H9 (cell line): ENCODE results near the gene FAM72D. TPM values are rescaled to one million over a fixed set of nuclear protein-coding genes. Genes with fewer than 3 reads are reported as not detected.
"Not testable (repeated sequence)": the region's sequence is repeated elsewhere in the genome, so short reads cannot be mapped to it uniquely, and the experiment has no call there.

Experiments
- DNase-seq: peaks from one replicate; pipeline ENCODE4 v3.0.0-alpha.2; 2017
- H2AFZ ChIP-seq: one replicate; pipeline ENCODE4 v1.6.1; 2013; ENCODE audit warnings: mild to moderate bottlenecking, low read length, control low read depth, moderate library complexity
- H2AK5ac ChIP-seq: 2 replicates; pipeline ENCODE4 v1.6.1; 2013; ENCODE audit warnings: low read length, control low read depth, mixed read lengths; ENCODE audit not compliant: insufficient read length
- H2BK120ac ChIP-seq: one replicate; pipeline ENCODE4 v1.6.1; 2013; ENCODE audit warnings: low read depth, mild to moderate bottlenecking, low read length, control low read depth, inconsistent platforms; ENCODE audit not compliant: poor library complexity, severe bottlenecking
- H2BK12ac ChIP-seq: 2 replicates; pipeline ENCODE4 v1.6.1; 2013; ENCODE audit warnings: low read length, control low read depth, mixed read lengths, low read depth; ENCODE audit not compliant: insufficient read length
- H2BK15ac ChIP-seq: 2 replicates; pipeline ENCODE4 v1.6.1; 2013; ENCODE audit warnings: low read depth, low read length, control low read depth
- H2BK20ac ChIP-seq: one replicate; pipeline ENCODE4 v1.6.1; 2013; ENCODE audit warnings: low read depth, mild to moderate bottlenecking, low read length, control low read depth, inconsistent platforms; ENCODE audit not compliant: poor library complexity, severe bottlenecking
- H2BK5ac ChIP-seq: 2 replicates; pipeline ENCODE4 v1.6.1; 2013; ENCODE audit warnings: low read length, control low read depth, mixed read lengths; ENCODE audit not compliant: insufficient read length
- H3K14ac ChIP-seq: 2 replicates; pipeline ENCODE4 v1.6.1; 2013; ENCODE audit warnings: low read length, control low read depth; ENCODE audit not compliant: insufficient read depth
- H3K18ac ChIP-seq: 2 replicates; pipeline ENCODE4 v1.6.1; 2013; ENCODE audit warnings: low read depth, mild to moderate bottlenecking, mixed read lengths, low read length, control low read depth; ENCODE audit not compliant: insufficient read length
- H3K23ac ChIP-seq: 2 replicates; pipeline ENCODE4 v1.6.1; 2013; ENCODE audit warnings: low read length, control low read depth, mixed read lengths, low read depth; ENCODE audit not compliant: insufficient read length
- H3K23me2 ChIP-seq: 2 replicates; pipeline ENCODE4 v1.6.1; 2013; ENCODE audit warnings: low read depth, mild to moderate bottlenecking, mixed read lengths, low read length, control low read depth; ENCODE audit not compliant: insufficient read length, poor library complexity, severe bottlenecking
- H3K27ac ChIP-seq: 2 replicates; pipeline ENCODE4 v1.5.1; 2013; ENCODE audit warnings: low read length, control low read depth, mixed read lengths, low read depth; ENCODE audit not compliant: insufficient read length
- H3K27me3 ChIP-seq: 2 replicates; pipeline ENCODE4 v1.6.1; 2013; ENCODE audit warnings: low read length, control low read depth, inconsistent platforms; ENCODE audit not compliant: insufficient read depth
- H3K4ac ChIP-seq: 2 replicates; pipeline ENCODE4 v1.6.1; 2013; ENCODE audit warnings: low read depth, mild to moderate bottlenecking, control low read depth, inconsistent platforms, low read length, moderate library complexity
- H3K4me1 ChIP-seq: 2 replicates; pipeline ENCODE4 v1.6.1; 2013; ENCODE audit warnings: low read length, control low read depth, inconsistent platforms; ENCODE audit not compliant: insufficient read depth
- H3K4me2 ChIP-seq: 2 replicates; pipeline ENCODE4 v1.6.1; 2013; ENCODE audit warnings: low read length, control low read depth, mixed read lengths; ENCODE audit not compliant: insufficient read length, insufficient read depth
- H3K56ac ChIP-seq: 2 replicates; pipeline ENCODE4 v1.6.1; 2013; ENCODE audit warnings: low read depth, mild to moderate bottlenecking, mixed read lengths, low read length, control low read depth; ENCODE audit not compliant: insufficient read length
- H3K79me1 ChIP-seq: 2 replicates; pipeline ENCODE4 v1.6.1; 2013; ENCODE audit warnings: low read depth, mild to moderate bottlenecking, moderate library complexity, low read length, control low read depth, inconsistent platforms; ENCODE audit not compliant: insufficient read depth, poor library complexity, severe bottlenecking
- H3K79me2 ChIP-seq: 2 replicates; pipeline ENCODE4 v1.6.1; 2013; ENCODE audit warnings: low read length, control low read depth, inconsistent platforms; ENCODE audit not compliant: insufficient read depth
- H3K9ac ChIP-seq: 2 replicates; pipeline ENCODE4 v1.6.1; 2013; ENCODE audit warnings: low read length, control low read depth, mixed read lengths; ENCODE audit not compliant: insufficient read length; ENCODE audit errors: extremely low read depth
- H3K9me3 ChIP-seq: one replicate; pipeline ENCODE4 v1.6.1; 2013; ENCODE audit warnings: low read depth, low read length, inconsistent platforms; ENCODE audit not compliant: control insufficient read depth
- H3T11ph ChIP-seq: one replicate; pipeline ENCODE4 v1.6.1; 2013; ENCODE audit warnings: mild to moderate bottlenecking, low read length, control low read depth, inconsistent platforms
- H4K20me1 ChIP-seq: one replicate; pipeline ENCODE4 v1.6.1; 2013; ENCODE audit not compliant: control insufficient read depth, insufficient read length, insufficient read depth
- H4K5ac ChIP-seq: 2 replicates; pipeline ENCODE4 v1.6.1; 2013; ENCODE audit warnings: low read depth, mild to moderate bottlenecking, mixed read lengths, low read length, control low read depth; ENCODE audit not compliant: insufficient read length
- H4K8ac ChIP-seq: replicated peaks from 2 replicates; pipeline ENCODE4 v1.6.1; 2013; ENCODE audit warnings: low read length, control low read depth, mixed read lengths, low read depth; ENCODE audit not compliant: insufficient read length
- H4K91ac ChIP-seq: 2 replicates; pipeline ENCODE4 v1.6.1; 2013; ENCODE audit warnings: low read depth, mild to moderate bottlenecking, moderate library complexity, mixed read lengths, low read length, control low read depth; ENCODE audit not compliant: insufficient read length
- H3K27ac Mint-ChIP-seq, 3 experiments: 2 replicates in 2 of 3; 3 replicates in 1 of 3; pipeline ENCODE4 v1.8.0; 2020 to 2021; ENCODE audit warnings: mixed read lengths in 3 of 3, mild to moderate bottlenecking in 1 of 3, moderate library complexity in 1 of 3
- H3K27me3 Mint-ChIP-seq: 2 replicates; pipeline ENCODE4 v1.8.0; 2021; ENCODE audit warnings: low read depth, mild to moderate bottlenecking, moderate library complexity, mixed read lengths
- H3K36me3 Mint-ChIP-seq, 3 experiments: 2 replicates in 2 of 3; 3 replicates in 1 of 3; pipeline ENCODE4 v1.8.0; 2020 to 2021; ENCODE audit warnings: low read depth in 3 of 3, mixed read lengths in 3 of 3; ENCODE audit not compliant: insufficient read depth in 1 of 3
- H3K4me1 Mint-ChIP-seq, 2 experiments: 2 replicates each; pipeline ENCODE4 v1.8.0; 2020; ENCODE audit warnings: mixed read lengths in 2 of 2
- H3K4me3 Mint-ChIP-seq, 2 experiments: 2 replicates in 1 of 2; 3 replicates in 1 of 2; pipeline ENCODE4 v1.8.0; 2020 to 2021; ENCODE audit warnings: mild to moderate bottlenecking in 2 of 2, mixed read lengths in 2 of 2, moderate library complexity in 1 of 2
- H3K9me3 Mint-ChIP-seq, 2 experiments: 2 replicates in 1 of 2; 3 replicates in 1 of 2; pipeline ENCODE4 v1.8.0; 2020; ENCODE audit warnings: mild to moderate bottlenecking in 2 of 2, mixed read lengths in 2 of 2, moderate library complexity in 1 of 2
- WGBS: extraction: QIAGEN DNeasy Blood & Tissue Kit; methylation state at CpG from one replicate; pipeline ENCODE4 v1.1.7; 2013; ENCODE audit warnings: missing lambda C conversion rate, low lambda C conversion rate, mixed read lengths; ENCODE audit not compliant: insufficient read length; ENCODE audit errors: extremely low coverage; 5-methylcytosine and 5-hydroxymethylcytosine counted together
- total RNA-seq: library from RNA; stranded (reverse); gene quantifications from 2 replicates; pipeline ENCODE4 v1.2.1, GENCODE V29; 2021

Gene FAM72D
- total RNA-seq, 1 experiment from 2014 or later: 6.0 TPM

- H3K27ac ChIP-seq, H2AFZ ChIP-seq, H3K79me1 ChIP-seq, H2BK12ac ChIP-seq, H3K27me3 ChIP-seq, H2BK5ac ChIP-seq, H3K27ac Mint-ChIP-seq, H2BK120ac ChIP-seq, H2AK5ac ChIP-seq, H3K9me3 Mint-ChIP-seq, H2BK20ac ChIP-seq, H3T11ph ChIP-seq, H3K4ac ChIP-seq, H3K27me3 Mint-ChIP-seq, H4K20me1 ChIP-seq, H3K79me2 ChIP-seq, H3K14ac ChIP-seq, H3K4me1 ChIP-seq, H3K4me2 ChIP-seq, DNase-seq, H3K36me3 Mint-ChIP-seq, H3K9ac ChIP-seq, H4K91ac ChIP-seq, H3K9me3 ChIP-seq, H3K23ac ChIP-seq, H2BK15ac ChIP-seq, H3K4me3 Mint-ChIP-seq, H4K5ac ChIP-seq, H3K56ac ChIP-seq, H3K4me1 Mint-ChIP-seq, H3K18ac ChIP-seq, H4K8ac ChIP-seq, H3K23me2 ChIP-seq: not testable (repeated sequence)
- WGBS: no CpG with 5 or more reads among the region's 7 CpGs
Observed at GRCh38 chr1:145122344-145123061, 26.7 kb downstream of the FAM72D start.

DNA sequence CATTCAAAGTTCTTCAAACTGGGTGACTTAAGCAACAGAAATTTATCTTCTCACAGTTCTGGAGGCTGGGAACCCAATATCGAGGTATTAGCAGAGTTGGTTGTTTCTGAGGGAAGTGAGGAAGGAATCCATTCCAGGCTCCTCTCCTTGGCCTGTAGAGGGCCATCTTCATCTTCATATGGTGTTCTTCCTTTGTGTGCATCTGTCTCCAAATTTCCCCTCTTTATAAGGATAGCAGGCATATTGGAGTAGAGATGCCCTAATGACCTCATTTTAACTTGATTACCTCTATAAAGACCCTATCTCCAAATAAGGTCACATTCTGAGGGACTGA lies 27.3 kb downstream of the FAM72D start:
- not testable (repeated sequence) for H2AFZ ChIP-seq, H3K4me3 Mint-ChIP-seq, H3K9ac ChIP-seq, DNase-seq, H4K91ac ChIP-seq, H3K79me1 ChIP-seq, H3K4me1 ChIP-seq, H2BK120ac ChIP-seq, H3K27me3 ChIP-seq, H2BK5ac ChIP-seq, H3K36me3 Mint-ChIP-seq, H3K9me3 ChIP-seq, H3K4ac ChIP-seq, H3T11ph ChIP-seq, H3K23me2 ChIP-seq, H4K20me1 ChIP-seq, H2AK5ac ChIP-seq, H3K27ac ChIP-seq, H3K9me3 Mint-ChIP-seq, H3K56ac ChIP-seq, H3K4me2 ChIP-seq, H3K23ac ChIP-seq, H2BK15ac ChIP-seq, H3K27ac Mint-ChIP-seq, H4K8ac ChIP-seq, H4K5ac ChIP-seq, H3K18ac ChIP-seq, H3K79me2 ChIP-seq, H2BK12ac ChIP-seq, H3K4me1 Mint-ChIP-seq, H3K14ac ChIP-seq, H3K27me3 Mint-ChIP-seq, H2BK20ac ChIP-seq
- WGBS: no CpG with 5 or more reads among the region's 1 CpG
